GM23248 (cell line): ENCODE data around the gene SLC4A8.

Source experiments
- EZH2 ChIP-seq: fragments of 200-600 bp; sonication (generic); IDR thresholded peaks from 2 replicates; pipeline ENCODE4 v1.6.1; 2018; ENCODE audit warnings: antibody characterized with exemption, mild to moderate bottlenecking; ENCODE audit not compliant: insufficient read depth, poor library complexity, severe bottlenecking
- EZH2phosphoT487 ChIP-seq: fragments of 200-600 bp; sonication (generic); IDR thresholded peaks from 2 replicates; pipeline ENCODE4 v1.6.1; 2018; ENCODE audit warnings: antibody characterized with exemption, moderate library complexity, mild to moderate bottlenecking, low read depth; ENCODE audit not compliant: insufficient read depth

GRCh38 chr12:51517800-51518199 is 93.2 kb downstream of the SLC4A8 start:
- TF ChIP-seq EZH2: no peak
- no peak for TF ChIP-seq EZH2phosphoT487
